Lung (tissue), 12 donors: ENCODE data around the gene NPR3. TPM values are rescaled to one million over a fixed set of nuclear protein-coding genes. Genes with fewer than 3 reads are reported as not detected.

Experiments used
- ATAC-seq: fragments of 200-7000 bp; cut with Tn5 transposase; one replicate; pipeline ENCODE4 v1.9.1; 2020; ENCODE audit warnings: moderate number of reproducible peaks; ENCODE audit not compliant: insufficient read depth, low FRiP score
- DNase-seq, 3 donors: peaks; one replicate each; pipeline ENCODE4 v3.0.0-alpha.2; 2013 to 2017
- H3K27ac ChIP-seq, 2 donors: one replicate each; pipeline ENCODE4 v1.5.1; 2013; ENCODE audit warnings: mild to moderate bottlenecking in 2 of 2, moderate library complexity in 2 of 2, control low read depth in 1 of 2, inconsistent platforms in 1 of 2, low read depth in 1 of 2, low read length in 1 of 2
- H3K27me3 ChIP-seq, 3 donors: one replicate each; pipeline ENCODE4 v1.5.1; 2013; ENCODE audit warnings: low read length in 2 of 3; ENCODE audit not compliant: control insufficient read depth in 3 of 3, insufficient read depth in 3 of 3
- H3K36me3 ChIP-seq, 4 donors: one replicate each; pipeline ENCODE4 v1.5.1; 2013; ENCODE audit warnings: low read length in 4 of 4, mild to moderate bottlenecking in 1 of 4, moderate library complexity in 1 of 4; ENCODE audit not compliant: control insufficient read depth in 4 of 4, insufficient read depth in 4 of 4
- H3K4me1 ChIP-seq, 5 donors: one replicate each; pipeline ENCODE4 v1.5.1; 2013; ENCODE audit warnings: low read length in 5 of 5, mild to moderate bottlenecking in 2 of 5, moderate library complexity in 1 of 5; ENCODE audit not compliant: control insufficient read depth in 5 of 5, insufficient read depth in 5 of 5
- H3K4me3 ChIP-seq: one replicate; pipeline ENCODE4 v1.5.1; 2013; ENCODE audit warnings: mild to moderate bottlenecking, control low read depth, moderate library complexity
- H3K9ac ChIP-seq, 2 donors: one replicate each; pipeline ENCODE4 v1.5.1; 2013; ENCODE audit warnings: low read length in 2 of 2, control low read depth in 1 of 2; ENCODE audit not compliant: insufficient read depth in 1 of 2
- H3K9me3 ChIP-seq, 4 donors: one replicate each; pipeline ENCODE4 v1.5.1; 2013; ENCODE audit warnings: low read length in 3 of 4, mild to moderate bottlenecking in 1 of 4, moderate library complexity in 1 of 4; ENCODE audit not compliant: control insufficient read depth in 4 of 4, insufficient read depth in 3 of 4
- CTCF ChIP-seq: IDR thresholded peaks from 2 replicates; pipeline ENCODE4 v1.5.1; 2012; ENCODE audit warnings: mild to moderate bottlenecking; ENCODE audit errors: control extremely low read depth, extremely low read depth
- WGBS, 2 donors: extraction: QIAGEN DNeasy Blood & Tissue Kit; methylation state at CpG; one replicate each; pipeline ENCODE4 v1.1.7; 2013; 5-methylcytosine and 5-hydroxymethylcytosine counted together
- polyA plus RNA-seq, 2 donors: library from polyadenylated mRNA; stranded (reverse); fragments of 200-250 nt; gene quantifications; one replicate each; pipeline ENCODE4 v1.2.1, GENCODE V29; 2013
- total RNA-seq, 2 donors: library from RNA; depleted of rRNA in 1 of 2; stranded (reverse); fragments of >200 nt in 1 of 2; gene quantifications; one replicate each; pipeline ENCODE4 v1.2.1, GENCODE V29; 2014 to 2021
- donor health status: control.
- donor health status: control.
- donor health status: Bipolar disorder and iron deficiency.
- donor health status: healthy.
- donor health status: DM: yes; HTN: yes; CAD: no.

Gene NPR3
- total and polyA plus RNA-seq, 4 donors, result 3.9 to 86.9 (median 8.9) TPM

GRCh38 chr5:32673272-32673671 is 37.8 kb upstream of the NPR3 start:
- Histone ChIP-seq H3K4me3 (no peak overlapping the region), H3K4me1 (no peaks in the 10 kb centered on the region), H3K27me3 (no peaks in the 10 kb centered on the region), H3K9me3 (peaks cover 0 to 7% (median 3%) of the 10 kb centered on the region in 4 donors), H3K9ac (no peak overlapping the region), H3K36me3 (no peaks in the 10 kb centered on the region), H3K27ac (no peak overlapping the region)
- WGBS, 2 donors, result 91 to 97% methylated on average over 12 of the region's 12 CpGs
- ATAC-seq, result no peak
- TF ChIP-seq CTCF, result no peak
- no peak for DNase-seq

GRCh38 chr5:32677023-32677422 is 34.1 kb upstream of the NPR3 start:
- 74 to 92% methylated on average over 7 of the region's 7 CpGs for WGBS, 2 donors

GRCh38 chr5:32678472-32678871 is 32.6 kb upstream of the NPR3 start:
- no peak for DNase-seq
- H3K9me3 ChIP-seq, result peaks cover 0 to 2% (median 0%) of the 10 kb centered on the region in 4 donors
- H3K4me3 ChIP-seq, result no peak overlapping the region
- H3K27me3 ChIP-seq, result no peaks in the 10 kb centered on the region
- H3K36me3 ChIP-seq, result no peaks in the 10 kb centered on the region
- no peak overlapping the region for H3K27ac ChIP-seq
- no peak for TF ChIP-seq CTCF
- peaks cover 0 to 4% (median 0%) of the 10 kb centered on the region in 5 donors for H3K4me1 ChIP-seq
- H3K9ac ChIP-seq, result no peak overlapping the region
- no peak for ATAC-seq
- 95 to 99% methylated on average over 11 of the region's 11 CpGs for WGBS, 2 donors

More at GRCh38 chr5:32677023-32677422, 34.1 kb upstream of the NPR3 start:
- H3K4me1 ChIP-seq, result peaks cover 0 to 4% (median 0%) of the 10 kb centered on the region in 5 donors
- H3K9ac ChIP-seq, result no peak overlapping the region
- no peak overlapping the region for H3K4me3 ChIP-seq
- H3K27ac ChIP-seq, result no peak overlapping the region
- DNase-seq (no peak), ATAC-seq (no peak)
- no peaks in the 10 kb centered on the region for H3K36me3 ChIP-seq
- TF ChIP-seq CTCF, result no peak
- H3K9me3 ChIP-seq, result peaks cover 0 to 6% (median 2%) of the 10 kb centered on the region in 4 donors
- H3K27me3 ChIP-seq, result no peaks in the 10 kb centered on the region

DNA sequence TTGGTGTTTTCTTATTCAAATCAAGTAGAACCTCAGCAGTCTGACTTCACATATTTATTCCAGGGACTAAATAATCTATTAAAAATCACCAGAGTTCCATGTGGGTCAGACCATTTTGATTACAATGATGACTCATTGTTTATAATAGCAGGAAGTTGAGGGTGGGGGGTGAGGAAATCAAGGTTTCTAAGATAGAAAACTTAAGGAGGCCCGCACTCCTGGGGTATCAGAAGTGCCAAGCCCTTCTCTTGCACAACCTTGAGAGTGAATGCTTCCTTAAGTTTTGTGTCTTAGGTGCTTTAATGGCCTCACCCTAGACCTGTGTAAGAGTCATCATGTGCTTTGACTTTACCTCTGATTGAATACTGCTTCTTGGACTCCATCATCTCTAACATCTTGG is 31.9 kb upstream of the NPR3 start:
- peaks cover 0 to 2% (median under 1%) of the 10 kb centered on the region in 4 donors for H3K9me3 ChIP-seq
- no peak overlapping the region for H3K27ac ChIP-seq
- ATAC-seq, result no peak
- no peaks in the 10 kb centered on the region for H3K27me3 ChIP-seq
- TF ChIP-seq CTCF, result no peak
- no peaks in the 10 kb centered on the region for H3K36me3 ChIP-seq
- H3K9ac ChIP-seq, result no peak overlapping the region
- H3K4me3 ChIP-seq, result no peak overlapping the region
- DNase-seq, result no peak
- peaks cover 0 to 4% (median 0%) of the 10 kb centered on the region in 5 donors for H3K4me1 ChIP-seq
- 23 to 33% methylated on average over 1 of the region's 1 CpG for WGBS, 2 donors
